GM20000 (cell line): ENCODE measurements around the gene HPRT1.
A peak's percentile ranks its signal among the peaks of the same experiment; 100 is the strongest.

Experiments used
- DNase-seq: peaks from one replicate; pipeline ENCODE4 v3.0.0; 2012; ENCODE audit warnings: low spot score
- CTCF ChIP-seq: IDR thresholded peaks from 2 replicates; pipeline ENCODE4 v1.5.1; 2012; ENCODE audit warnings: mild to moderate bottlenecking, control low read depth; ENCODE audit errors: extremely low read depth, missing control alignments

The HPRT1 gene

GRCh38 chrX:134502686-134503085 is 42.7 kb downstream of the HPRT1 start:
- no peak for TF ChIP-seq CTCF
- DNase-seq, result no peak

GRCh38 chrX:134512566-134512965 is 52.6 kb downstream of the HPRT1 start:
- TF ChIP-seq CTCF, result no peak
- DNase-seq, result no peak

GRCh38 chrX:134513091-134513490 is 53.1 kb downstream of the HPRT1 start:
- no peak for TF ChIP-seq CTCF
- no peak for DNase-seq

- TF ChIP-seq CTCF, result peak; percentile 37
Observed at GRCh38 chrX:134520860-134521390, 61.0 kb downstream of the HPRT1 start.

GRCh38 chrX:134524181-134524580 is 64.2 kb downstream of the HPRT1 start:
- no peak for TF ChIP-seq CTCF
- DNase-seq, result no peak

More at GRCh38 chrX:134520860-134521390, 61.0 kb downstream of the HPRT1 start:
- DNase-seq, result peak; percentile 21

- no peak for DNase-seq
- no peak for TF ChIP-seq CTCF
Observed at GRCh38 chrX:134525086-134525792, 65.3 kb downstream of the HPRT1 start.

- no peak for DNase-seq
- TF ChIP-seq CTCF, result no peak
Observed at GRCh38 chrX:134526399-134526798, 66.4 kb downstream of the HPRT1 start.
